ENCODE results near the gene ALDH1A2. TPM values are rescaled to one million over a fixed set of nuclear protein-coding genes. Genes with fewer than 3 reads are reported as not detected.
A peak's percentile ranks its signal among the peaks of the same experiment; 100 is the strongest.
"Not testable (repeated sequence)": the region's sequence is repeated elsewhere in the genome, so short reads cannot be mapped to it uniquely, and the experiment has no call there.

Gene ALDH1A2
- total RNA-seq, 1 donor from 2014 or later: 0.91 TPM

DNA sequence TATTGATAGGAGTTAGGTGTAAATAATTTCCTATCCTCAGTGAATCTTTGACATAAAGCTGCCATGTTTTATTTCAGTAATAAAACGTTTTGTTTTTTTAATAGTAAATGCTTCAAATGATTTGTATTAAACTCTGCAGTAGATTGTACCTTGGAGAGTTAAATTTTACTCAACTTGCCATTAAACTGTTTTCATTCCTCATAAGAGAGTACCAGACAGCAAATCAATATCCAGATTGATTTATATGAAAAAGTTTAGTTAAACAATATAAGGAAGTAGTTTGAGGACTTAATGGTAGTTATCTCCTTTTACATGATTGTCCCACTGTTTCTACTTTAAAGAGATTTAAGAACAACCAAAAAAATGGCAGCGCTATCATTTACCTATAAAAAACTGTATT lies 18.4 kb downstream of the ALDH1A2 start:
- Mint-ChIP-seq H3K27ac (ENCODE audit: unreplicated experiment) (no peak overlapping the region), H3K27me3 (ENCODE audit: low read depth) (peaks cover 42% of the 10 kb centered on the region), H3K36me3 (ENCODE audit: low read depth) (no peaks in the 10 kb centered on the region), H3K9me3 (peaks cover 3% of the 10 kb centered on the region), H3K4me3 (no peak overlapping the region), H3K4me1 (no peaks in the 10 kb centered on the region)
- DNase-seq (ENCODE audit: low read depth, low spot score): no peak
- TF ChIP-seq, protein P1, sequence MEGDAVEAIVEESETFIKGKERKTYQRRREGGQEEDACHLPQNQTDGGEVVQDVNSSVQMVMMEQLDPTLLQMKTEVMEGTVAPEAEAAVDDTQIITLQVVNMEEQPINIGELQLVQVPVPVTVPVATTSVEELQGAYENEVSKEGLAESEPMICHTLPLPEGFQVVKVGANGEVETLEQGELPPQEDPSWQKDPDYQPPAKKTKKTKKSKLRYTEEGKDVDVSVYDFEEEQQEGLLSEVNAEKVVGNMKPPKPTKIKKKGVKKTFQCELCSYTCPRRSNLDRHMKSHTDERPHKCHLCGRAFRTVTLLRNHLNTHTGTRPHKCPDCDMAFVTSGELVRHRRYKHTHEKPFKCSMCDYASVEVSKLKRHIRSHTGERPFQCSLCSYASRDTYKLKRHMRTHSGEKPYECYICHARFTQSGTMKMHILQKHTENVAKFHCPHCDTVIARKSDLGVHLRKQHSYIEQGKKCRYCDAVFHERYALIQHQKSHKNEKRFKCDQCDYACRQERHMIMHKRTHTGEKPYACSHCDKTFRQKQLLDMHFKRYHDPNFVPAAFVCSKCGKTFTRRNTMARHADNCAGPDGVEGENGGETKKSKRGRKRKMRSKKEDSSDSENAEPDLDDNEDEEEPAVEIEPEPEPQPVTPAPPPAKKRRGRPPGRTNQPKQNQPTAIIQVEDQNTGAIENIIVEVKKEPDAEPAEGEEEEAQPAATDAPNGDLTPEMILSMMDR (conservative IDR thresholded peaks at IDR 0.05): no peak

DNA sequence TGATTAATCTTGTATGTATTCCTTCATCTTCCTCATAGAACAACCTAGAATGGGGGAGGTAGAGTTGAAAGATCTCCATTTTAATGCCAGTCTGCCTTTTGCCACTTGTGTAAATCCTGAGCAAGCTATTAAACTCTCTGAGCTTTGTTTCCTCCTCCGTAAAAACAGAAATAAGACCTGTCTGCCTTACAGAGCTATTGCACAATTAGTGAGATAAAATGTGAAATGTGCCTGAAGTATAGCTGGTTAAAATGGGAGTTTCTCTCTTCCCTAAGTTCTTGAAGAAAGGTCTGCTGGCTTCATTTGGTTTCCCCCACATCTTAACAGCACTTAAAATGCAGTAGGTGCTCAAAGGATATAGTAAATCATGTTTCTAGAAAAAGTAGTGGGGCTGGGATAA lies 19.0 kb downstream of the ALDH1A2 start:
- TF ChIP-seq, protein P1 (conservative IDR thresholded peaks at IDR 0.05): no peak
- H3K4me1 Mint-ChIP-seq: no peaks in the 10 kb centered on the region
- no peak overlapping the region for H3K4me3 Mint-ChIP-seq
- no peak for DNase-seq (ENCODE audit: low read depth, low spot score)
- H3K27me3 Mint-ChIP-seq (ENCODE audit: low read depth): peaks cover 42% of the 10 kb centered on the region
- peaks cover 3% of the 10 kb centered on the region for H3K9me3 Mint-ChIP-seq
- H3K27ac Mint-ChIP-seq (ENCODE audit: unreplicated experiment): no peak overlapping the region
- no peaks in the 10 kb centered on the region for H3K36me3 Mint-ChIP-seq (ENCODE audit: low read depth)

DNA sequence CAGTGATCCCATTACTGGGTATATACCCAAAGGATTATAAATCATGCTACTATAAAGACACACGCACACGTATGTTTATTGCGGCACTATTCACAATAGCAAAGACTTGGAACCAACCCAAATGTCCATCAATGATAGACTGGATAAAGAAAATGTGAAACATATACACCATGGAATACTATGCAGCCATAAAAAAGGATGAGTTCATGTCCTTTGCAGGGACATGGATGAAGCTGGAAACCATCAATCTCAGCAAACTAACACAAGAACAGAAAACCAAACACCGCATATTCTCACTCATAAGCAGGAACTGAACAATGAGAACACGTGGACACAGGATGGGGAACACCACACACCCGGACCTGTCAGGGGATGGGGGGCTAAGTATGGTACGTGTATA lies 20.1 kb downstream of the ALDH1A2 start:
- not testable (repeated sequence) for H3K9me3 Mint-ChIP-seq; H3K4me1 Mint-ChIP-seq; DNase-seq (ENCODE audit: low read depth, low spot score); H3K36me3 Mint-ChIP-seq (ENCODE audit: low read depth); H3K27ac Mint-ChIP-seq (ENCODE audit: unreplicated experiment); H3K4me3 Mint-ChIP-seq
- H3K27me3 Mint-ChIP-seq (ENCODE audit: low read depth): peaks cover 44% of the 10 kb centered on the region

DNA sequence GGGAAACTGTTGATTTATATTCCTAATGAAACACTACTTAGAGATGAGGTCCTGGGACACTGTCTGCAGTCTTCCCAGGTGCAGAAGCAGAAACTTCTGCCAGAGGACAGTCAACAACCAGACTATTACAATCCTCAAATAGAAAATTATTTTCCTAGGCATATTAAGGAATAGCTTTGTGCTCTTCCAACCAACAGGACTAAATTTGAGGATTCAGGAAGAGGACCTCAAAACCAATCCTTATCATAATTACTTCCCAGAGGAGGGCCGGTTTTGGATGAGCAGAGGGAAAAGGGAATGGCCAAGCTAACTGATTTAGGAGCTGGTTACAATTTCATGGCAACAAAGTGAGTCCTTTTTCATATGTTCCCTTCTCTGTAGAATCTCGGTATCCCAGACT lies 21.0 kb downstream of the ALDH1A2 start:
- TF ChIP-seq, protein P1 (conservative IDR thresholded peaks at IDR 0.05): no peak
- no peak for DNase-seq (ENCODE audit: low read depth, low spot score)
- no peak overlapping the region for H3K27ac Mint-ChIP-seq (ENCODE audit: unreplicated experiment)
- no peak overlapping the region for H3K4me3 Mint-ChIP-seq
- peaks cover 40% of the 10 kb centered on the region for H3K27me3 Mint-ChIP-seq (ENCODE audit: low read depth)
- H3K36me3 Mint-ChIP-seq (ENCODE audit: low read depth): no peaks in the 10 kb centered on the region
- H3K4me1 Mint-ChIP-seq: no peaks in the 10 kb centered on the region
- H3K9me3 Mint-ChIP-seq: peaks cover 3% of the 10 kb centered on the region

DNA sequence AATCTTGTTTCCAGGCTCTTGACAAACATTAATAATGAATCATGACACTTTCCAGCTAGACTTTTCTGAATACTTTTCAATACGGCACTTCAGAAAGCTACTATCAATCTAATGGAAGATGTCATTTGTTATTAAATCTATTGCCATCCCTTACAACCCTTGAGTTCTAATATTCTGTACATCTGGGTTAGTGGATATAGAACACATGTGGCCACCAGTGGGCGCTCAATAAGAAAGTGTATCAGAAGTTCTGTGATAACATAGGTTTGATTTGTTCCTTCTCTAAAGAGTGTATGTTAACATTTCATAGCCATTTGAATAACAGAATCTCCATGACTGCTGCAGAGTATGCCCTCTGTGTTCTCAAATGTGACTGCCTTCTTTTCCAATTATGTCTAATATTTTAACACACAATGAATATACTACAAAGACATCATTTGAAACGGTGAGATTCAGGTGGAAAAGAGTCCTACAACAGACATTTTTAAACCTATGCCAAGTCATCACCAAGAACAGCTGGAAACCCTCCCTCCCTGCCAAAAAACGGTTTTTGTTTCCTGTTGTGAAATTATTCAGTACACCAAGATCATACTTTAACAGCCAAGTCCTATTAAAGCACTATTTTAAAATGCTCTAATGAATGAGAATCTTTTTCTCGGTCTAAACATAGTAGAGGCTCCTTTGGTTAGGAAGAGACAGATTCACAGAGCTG lies 22.2 kb downstream of the ALDH1A2 start:
- H3K27me3 Mint-ChIP-seq (ENCODE audit: low read depth): peaks cover 31% of the 10 kb centered on the region
- H3K36me3 Mint-ChIP-seq (ENCODE audit: low read depth): no peaks in the 10 kb centered on the region
- no peak overlapping the region for H3K27ac Mint-ChIP-seq (ENCODE audit: unreplicated experiment)
- H3K9me3 Mint-ChIP-seq: peaks cover 3% of the 10 kb centered on the region
- peak; percentile 31 for DNase-seq (ENCODE audit: low read depth, low spot score)
- H3K4me3 Mint-ChIP-seq: no peak overlapping the region
- TF ChIP-seq, protein P1 (conservative IDR thresholded peaks at IDR 0.05): peak; percentile 76
- H3K4me1 Mint-ChIP-seq: no peaks in the 10 kb centered on the region

DNA sequence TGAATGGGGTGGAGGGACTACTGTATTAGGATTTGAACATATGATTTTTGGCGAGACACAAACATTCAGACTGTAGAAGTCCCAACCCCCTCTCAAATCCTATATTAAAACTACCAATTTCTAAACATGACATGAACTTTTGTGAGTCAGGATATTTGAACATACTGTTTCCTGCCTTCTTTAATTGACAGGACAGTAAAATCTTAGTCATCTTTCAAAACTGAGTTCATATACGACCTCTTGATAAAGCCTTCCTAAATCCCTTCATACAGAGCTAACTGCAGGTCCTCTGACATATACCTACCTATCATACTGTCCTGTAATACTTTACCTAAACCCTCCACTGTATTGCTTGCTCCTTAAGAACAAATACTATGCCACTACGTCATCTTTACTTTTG lies 23.5 kb downstream of the ALDH1A2 start:
- H3K36me3 Mint-ChIP-seq (ENCODE audit: low read depth): no peaks in the 10 kb centered on the region
- H3K27ac Mint-ChIP-seq (ENCODE audit: unreplicated experiment): no peak overlapping the region
- H3K4me3 Mint-ChIP-seq: no peak overlapping the region
- H3K9me3 Mint-ChIP-seq: peaks cover 3% of the 10 kb centered on the region
- no peak for DNase-seq (ENCODE audit: low read depth, low spot score)
- H3K4me1 Mint-ChIP-seq: no peaks in the 10 kb centered on the region
- peaks cover 30% of the 10 kb centered on the region for H3K27me3 Mint-ChIP-seq (ENCODE audit: low read depth)
- TF ChIP-seq, protein P1 (conservative IDR thresholded peaks at IDR 0.05): no peak

Data from neural crest cell (in vitro differentiated cells).